ENCODE data around the gene FASTKD3. TPM values are rescaled to one million over a fixed set of nuclear protein-coding genes. Genes with fewer than 3 reads are reported as not detected.

Gene FASTKD3
- total RNA-seq, 1 donor from 2014 or later = 8.1 TPM

GRCh38 chr5:7888901-7889300 is 20.1 kb upstream of the FASTKD3 start:
- DNase-seq (ENCODE audit: low read depth) = no peak
- no peak for TF ChIP-seq CTCF (IDR thresholded peaks at IDR 0.05; ENCODE audit: insufficient read depth, low read depth, low read length)
- no peak for TF ChIP-seq EZH2 (IDR thresholded peaks at IDR 0.05; ENCODE audit: insufficient read depth, low read length)
- no peaks in the 10 kb centered on the region for H3K9me3 ChIP-seq (ENCODE audit: insufficient read depth, low read depth, low read length)
- H3K9me3 Mint-ChIP-seq (ENCODE audit: unreplicated experiment) = no peaks in the 10 kb centered on the region
- no peaks in the 10 kb centered on the region for H4K20me1 ChIP-seq (ENCODE audit: insufficient read depth, low read length)
- no peak overlapping the region for H3K27ac ChIP-seq (ENCODE audit: low read depth, low read length)
- FAIRE-seq = no peak
- no peaks in the 10 kb centered on the region for H3K27me3 Mint-ChIP-seq (ENCODE audit: low read depth, unreplicated experiment)
- no peaks in the 10 kb centered on the region for H3K4me1 Mint-ChIP-seq (ENCODE audit: low read depth, unreplicated experiment)
- no peaks in the 10 kb centered on the region for H3K27me3 ChIP-seq (ENCODE audit: insufficient read depth, low read length)
- H3K4me3 ChIP-seq (ENCODE audit: insufficient read depth, low read depth, low read length) = no peak overlapping the region
- peaks cover 10% of the 10 kb centered on the region for H3K36me3 Mint-ChIP-seq (ENCODE audit: low read depth, unreplicated experiment)
- H3K4me1 ChIP-seq (ENCODE audit: insufficient read depth, low read length) = no peaks in the 10 kb centered on the region
- H3K79me2 ChIP-seq (ENCODE audit: insufficient read depth, low read length) = no peaks in the 10 kb centered on the region
- H3K9ac ChIP-seq (ENCODE audit: low read length) = no peak overlapping the region
- no peak overlapping the region for H3K4me2 ChIP-seq (ENCODE audit: low read length)
- no peak overlapping the region for H3K27ac Mint-ChIP-seq (ENCODE audit: unreplicated experiment)
- peaks cover 55% of the 10 kb centered on the region for H3K36me3 ChIP-seq (ENCODE audit: insufficient read depth, low read length)
- no peak overlapping the region for H3K4me3 Mint-ChIP-seq (ENCODE audit: unreplicated experiment)
- H2AFZ ChIP-seq (ENCODE audit: low read depth, low read length) = no peak overlapping the region

GRCh38 chr5:7886849-7887475 is 18.1 kb upstream of the FASTKD3 start:
- Mint-ChIP-seq H3K27ac (ENCODE audit: unreplicated experiment) (no peak overlapping the region), H3K9me3 (ENCODE audit: unreplicated experiment) (no peaks in the 10 kb centered on the region), H3K4me3 (ENCODE audit: unreplicated experiment) (no peak overlapping the region), H3K36me3 (ENCODE audit: low read depth, unreplicated experiment) (peaks cover 3% of the 10 kb centered on the region), H3K4me1 (ENCODE audit: low read depth, unreplicated experiment) (no peaks in the 10 kb centered on the region), H3K27me3 (ENCODE audit: low read depth, unreplicated experiment) (no peaks in the 10 kb centered on the region)
- Histone ChIP-seq H2AFZ (ENCODE audit: low read depth, low read length) (no peak overlapping the region), H3K9me3 (ENCODE audit: insufficient read depth, low read depth, low read length) (no peaks in the 10 kb centered on the region), H3K27me3 (ENCODE audit: insufficient read depth, low read length) (no peaks in the 10 kb centered on the region), H3K27ac (ENCODE audit: low read depth, low read length) (no peak overlapping the region), H3K36me3 (ENCODE audit: insufficient read depth, low read length) (peaks cover 52% of the 10 kb centered on the region), H3K9ac (ENCODE audit: low read length) (no peak overlapping the region), H3K4me2 (ENCODE audit: low read length) (no peak overlapping the region), H3K4me3 (ENCODE audit: insufficient read depth, low read depth, low read length) (no peak overlapping the region), H3K4me1 (ENCODE audit: insufficient read depth, low read length) (no peaks in the 10 kb centered on the region), H3K79me2 (ENCODE audit: insufficient read depth, low read length) (peaks cover 1% of the 10 kb centered on the region), H4K20me1 (ENCODE audit: insufficient read depth, low read length) (peaks cover 13% of the 10 kb centered on the region)
- TF ChIP-seq CTCF (IDR thresholded peaks at IDR 0.05; ENCODE audit: insufficient read depth, low read depth, low read length) = peak; percentile 50
- TF ChIP-seq EZH2 (IDR thresholded peaks at IDR 0.05; ENCODE audit: insufficient read depth, low read length) = no peak
- peak; percentile 44 for DNase-seq (ENCODE audit: low read depth)
- FAIRE-seq = peak; percentile 49

- DNase-seq (ENCODE audit: low read depth) (no peak), FAIRE-seq (no peak)
- peaks cover 31% of the 10 kb centered on the region for H4K20me1 ChIP-seq (ENCODE audit: insufficient read depth, low read length)
- Mint-ChIP-seq H3K27ac (ENCODE audit: unreplicated experiment) (no peak overlapping the region), H3K4me1 (ENCODE audit: low read depth, unreplicated experiment) (no peaks in the 10 kb centered on the region), H3K4me3 (ENCODE audit: unreplicated experiment) (no peak overlapping the region), H3K27me3 (ENCODE audit: low read depth, unreplicated experiment) (no peaks in the 10 kb centered on the region), H3K9me3 (ENCODE audit: unreplicated experiment) (no peaks in the 10 kb centered on the region), H3K36me3 (ENCODE audit: low read depth, unreplicated experiment) (peaks cover 3% of the 10 kb centered on the region)
- no peaks in the 10 kb centered on the region for H3K4me1 ChIP-seq (ENCODE audit: insufficient read depth, low read length)
- no peak overlapping the region for H3K4me2 ChIP-seq (ENCODE audit: low read length)
- H3K9me3 ChIP-seq (ENCODE audit: insufficient read depth, low read depth, low read length) = no peaks in the 10 kb centered on the region
- no peak for TF ChIP-seq CTCF (IDR thresholded peaks at IDR 0.05; ENCODE audit: insufficient read depth, low read depth, low read length)
- no peak for TF ChIP-seq EZH2 (IDR thresholded peaks at IDR 0.05; ENCODE audit: insufficient read depth, low read length)
- H3K9ac ChIP-seq (ENCODE audit: low read length) = no peak overlapping the region
- no peaks in the 10 kb centered on the region for H3K27me3 ChIP-seq (ENCODE audit: insufficient read depth, low read length)
- H3K36me3 ChIP-seq (ENCODE audit: insufficient read depth, low read length) = peaks cover 42% of the 10 kb centered on the region
- no peak overlapping the region for H2AFZ ChIP-seq (ENCODE audit: low read depth, low read length)
- H3K4me3 ChIP-seq (ENCODE audit: insufficient read depth, low read depth, low read length) = no peak overlapping the region
- no peak overlapping the region for H3K27ac ChIP-seq (ENCODE audit: low read depth, low read length)
- peaks cover 21% of the 10 kb centered on the region for H3K79me2 ChIP-seq (ENCODE audit: insufficient read depth, low read length)
Observed at GRCh38 chr5:7884491-7885267, 15.8 kb upstream of the FASTKD3 start.
